ENCODE data around the gene CES3.

DNA sequence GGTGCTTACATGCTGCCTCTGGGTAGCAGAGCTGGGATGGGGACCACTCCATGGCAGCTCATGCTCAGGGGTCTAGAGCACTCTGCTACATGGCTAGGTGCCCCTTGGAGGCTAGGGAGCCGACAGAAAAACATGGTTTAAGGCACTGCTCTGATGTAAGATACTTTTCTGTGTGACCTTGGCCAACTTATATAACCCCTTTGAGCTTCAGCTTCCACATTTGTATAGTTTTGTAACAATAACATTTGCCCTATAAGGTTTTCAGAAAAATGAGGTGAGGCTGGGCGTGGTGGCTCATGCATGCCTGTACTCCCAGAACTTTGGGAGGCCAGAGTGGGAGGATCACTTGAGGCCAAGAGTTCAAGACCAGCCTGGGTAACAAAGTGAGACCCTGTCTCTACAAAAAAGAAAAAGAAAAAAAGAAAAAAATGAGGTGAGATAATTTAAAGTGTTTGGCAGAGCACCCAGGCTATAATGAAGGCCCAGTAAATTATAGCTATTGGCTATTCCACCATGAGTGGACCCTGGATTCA, 30.5 kb downstream of the CES3 start:
- TF ChIP-seq, protein P1, sequence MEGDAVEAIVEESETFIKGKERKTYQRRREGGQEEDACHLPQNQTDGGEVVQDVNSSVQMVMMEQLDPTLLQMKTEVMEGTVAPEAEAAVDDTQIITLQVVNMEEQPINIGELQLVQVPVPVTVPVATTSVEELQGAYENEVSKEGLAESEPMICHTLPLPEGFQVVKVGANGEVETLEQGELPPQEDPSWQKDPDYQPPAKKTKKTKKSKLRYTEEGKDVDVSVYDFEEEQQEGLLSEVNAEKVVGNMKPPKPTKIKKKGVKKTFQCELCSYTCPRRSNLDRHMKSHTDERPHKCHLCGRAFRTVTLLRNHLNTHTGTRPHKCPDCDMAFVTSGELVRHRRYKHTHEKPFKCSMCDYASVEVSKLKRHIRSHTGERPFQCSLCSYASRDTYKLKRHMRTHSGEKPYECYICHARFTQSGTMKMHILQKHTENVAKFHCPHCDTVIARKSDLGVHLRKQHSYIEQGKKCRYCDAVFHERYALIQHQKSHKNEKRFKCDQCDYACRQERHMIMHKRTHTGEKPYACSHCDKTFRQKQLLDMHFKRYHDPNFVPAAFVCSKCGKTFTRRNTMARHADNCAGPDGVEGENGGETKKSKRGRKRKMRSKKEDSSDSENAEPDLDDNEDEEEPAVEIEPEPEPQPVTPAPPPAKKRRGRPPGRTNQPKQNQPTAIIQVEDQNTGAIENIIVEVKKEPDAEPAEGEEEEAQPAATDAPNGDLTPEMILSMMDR (IDR thresholded peaks at IDR 0.05) = no peak
- TF ChIP-seq POLR2A (IDR thresholded peaks at IDR 0.05) = no peak
